Psoas muscle (tissue), 8 donors: ENCODE results near the gene POLR3B. TPM values are rescaled to one million over a fixed set of nuclear protein-coding genes. Genes with fewer than 3 reads are reported as not detected.

Experiments used
- ATAC-seq, 4 donors: fragments of 200-7000 bp; cut with Tn5 transposase; one replicate each; pipeline ENCODE4 v1.9.1; 2020; ENCODE audit warnings: moderate library complexity in 3 of 4, mild to moderate bottlenecking in 2 of 4
- DNase-seq, 2 donors: peaks; one replicate each; pipeline ENCODE4 v3.0.0-alpha.2; 2020
- H3K27ac ChIP-seq: fragments of 200-600 bp; one replicate; pipeline ENCODE4 v1.8.0; 2022
- H3K27me3 ChIP-seq, 3 donors: fragments of 200-600 bp in 1 of 3; one replicate each; pipeline versions ENCODE4 v1.6.1 to v1.8.0; 2013 to 2022; ENCODE audit warnings: low read length in 2 of 3, mild to moderate bottlenecking in 2 of 3, moderate library complexity in 1 of 3; ENCODE audit not compliant: insufficient read depth in 3 of 3
- H3K36me3 ChIP-seq, 2 donors: fragments of 200-600 bp in 1 of 2; one replicate each; pipeline versions ENCODE4 v1.6.1 to v1.8.0; 2013 to 2022; ENCODE audit warnings: low read depth in 1 of 2, mild to moderate bottlenecking in 1 of 2, moderate library complexity in 1 of 2; ENCODE audit not compliant: insufficient read depth in 1 of 2
- H3K4me1 ChIP-seq: fragments of 200-600 bp; one replicate; pipeline ENCODE4 v1.8.0; 2022
- H3K4me3 ChIP-seq: fragments of 200-600 bp; one replicate; pipeline ENCODE4 v1.8.0; 2022; ENCODE audit warnings: mild to moderate bottlenecking
- H3K9me3 ChIP-seq: fragments of 200-600 bp; one replicate; pipeline ENCODE4 v1.8.0; 2022
- CTCF ChIP-seq: fragments of 200-600 bp; IDR thresholded peaks from one replicate; pipeline ENCODE4 v1.8.0; 2022; ENCODE audit warnings: antibody characterized with exemption
- WGBS, 3 donors: extraction: QIAGEN DNeasy Blood & Tissue Kit; methylation state at CpG; one replicate each; pipeline versions ENCODE4 v1.1.6 to v1.1.7; 2013; 5-methylcytosine and 5-hydroxymethylcytosine counted together
- intact Hi-C, 2 donors: fragments of 100-400 bp; cut with DNase I; formaldehyde crosslinking; loops; one replicate each; pipeline versions ENCODE4 v1.11.0 to v1.14.2; 2022
- polyA plus RNA-seq, 3 donors: library from polyadenylated mRNA; stranded (reverse); fragments of 200-250 nt; gene quantifications; one replicate each; pipeline ENCODE4 v1.2.3, GENCODE V29; 2013
- total RNA-seq, 4 donors: library from RNA; stranded (reverse); fragmentation: NEBNext Ultra II Directional in 2 of 4; extraction: Animal tissue kit (Norgen Biotek cat#: 25700) in 2 of 4; gene quantifications; one replicate each; pipeline versions ENCODE4 v1.2.1 to v1.2.4, GENCODE V29; 2021 to 2023
- donor health status: healthy with polysubstance abuse.
- donor health status: DM: no; HTN: no; CAD: no; lungs with moderate emphysema.
- donor health status: Bipolar disorder and iron deficiency.
- donor health status: healthy.
- donor health status: DM: yes; HTN: yes; CAD: no.
- donor health status: DM: no; HTN: no; CAD: no.
- donor health status: DM: no; HTN: no; CAD: no.
- donor health status: DM: yes; HTN: yes; CAD: no.

POLR3B gene
- total and polyA plus RNA-seq, 7 donors = 3.6 to 14.0 (median 6.7) TPM

DNA sequence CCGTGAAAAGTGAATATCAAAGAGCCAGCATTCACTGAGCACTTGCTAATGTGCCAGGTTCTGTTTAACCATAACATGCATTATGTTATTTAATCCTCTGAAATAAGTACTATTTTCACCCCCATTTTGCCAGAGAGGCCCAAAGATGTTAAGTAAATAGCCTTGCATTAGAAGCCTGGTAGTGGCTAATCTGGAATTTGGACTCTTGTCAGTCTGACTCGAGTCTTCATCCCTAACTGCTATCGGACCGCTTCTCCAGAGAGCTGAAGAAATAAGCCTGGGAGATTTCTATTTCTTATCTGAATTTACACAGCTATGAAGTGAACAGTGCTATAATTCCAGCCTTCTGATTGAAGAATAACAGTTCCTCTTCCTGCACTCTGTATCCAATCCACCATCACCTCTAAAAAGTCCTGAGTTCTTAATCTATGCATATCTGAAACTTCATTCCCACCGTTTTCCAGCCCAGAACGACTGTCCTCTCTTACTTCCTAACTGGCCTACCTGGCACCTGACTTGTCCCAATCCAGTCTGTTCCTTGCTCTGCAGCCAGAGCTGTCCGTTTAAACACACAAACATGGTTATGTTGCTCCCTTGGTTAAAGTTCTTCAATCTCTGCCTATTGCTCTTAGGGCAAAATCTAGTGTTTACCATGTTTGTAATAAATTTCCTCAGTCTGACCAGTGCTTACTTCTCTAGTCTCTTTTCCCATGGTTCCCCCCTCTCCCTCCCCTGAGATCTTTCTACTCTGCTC is 2.3 kb downstream of the POLR3B start:
- no peaks in the 10 kb centered on the region for H3K27me3 ChIP-seq
- intact Hi-C loops = loop anchor here in 1 of 2 donors (5.0 kb wide), 1 partner anchor 53 kb away; no protein-coding TSS in a partner anchor
- no peak for TF ChIP-seq CTCF
- H3K4me1 ChIP-seq = peaks cover 14% of the 10 kb centered on the region
- no peaks in the 10 kb centered on the region for H3K9me3 ChIP-seq
- DNase-seq = no peak
- WGBS, 3 donors = 61 to 82% (median 63%) methylated on average over 7 of the region's 7 CpGs
- H3K27ac ChIP-seq = peak overlapping the region; percentile 96
- no peak for ATAC-seq
- peaks cover 4 to 11% of the 10 kb centered on the region in 2 donors for H3K36me3 ChIP-seq
- no peak overlapping the region for H3K4me3 ChIP-seq

DNA sequence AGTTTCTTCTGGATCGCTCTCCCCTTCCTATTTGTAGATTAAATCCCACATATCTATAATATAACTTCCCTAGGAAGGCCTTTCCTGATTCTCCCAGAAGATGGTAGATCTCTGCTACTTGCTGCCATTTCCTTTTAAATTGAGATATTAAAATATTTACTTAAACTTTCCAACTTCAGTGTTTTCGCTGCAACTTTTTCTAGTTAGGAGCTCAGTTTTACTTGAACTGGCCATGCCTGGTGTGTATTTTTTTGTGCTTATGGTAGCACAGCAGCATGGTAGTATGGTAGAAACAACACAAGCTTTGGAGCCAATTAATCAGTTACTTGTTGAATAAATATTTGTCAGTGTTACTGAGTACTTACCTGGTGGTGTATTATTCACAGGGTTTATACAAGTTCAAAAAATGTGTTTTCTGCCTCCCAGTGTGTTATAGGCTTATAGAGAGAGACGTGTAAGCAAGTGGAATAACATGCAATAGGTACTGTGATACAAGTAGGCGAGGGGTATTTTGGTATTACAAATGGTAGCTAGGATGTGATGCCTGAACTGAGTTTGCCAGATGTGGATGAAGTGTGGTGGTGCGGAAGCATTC is 2.9 kb downstream of the POLR3B start:
- no peak for ATAC-seq
- DNase-seq = no peak
- intact Hi-C loops = no loop called here
- H3K9me3 ChIP-seq = no peaks in the 10 kb centered on the region
- peaks cover 4 to 12% of the 10 kb centered on the region in 2 donors for H3K36me3 ChIP-seq
- H3K4me3 ChIP-seq = no peak overlapping the region
- peaks cover 14% of the 10 kb centered on the region for H3K4me1 ChIP-seq
- H3K27me3 ChIP-seq = no peaks in the 10 kb centered on the region
- H3K27ac ChIP-seq = no peak overlapping the region
- TF ChIP-seq CTCF = no peak
- WGBS, 3 donors = 96 to 98% (median 97%) methylated on average over 5 of the region's 5 CpGs

GRCh38 chr12:106362971-106363370 is 5.4 kb downstream of the POLR3B start:
- Histone ChIP-seq H3K9me3 (no peaks in the 10 kb centered on the region), H3K36me3 (peaks cover 4 to 34% of the 10 kb centered on the region in 2 donors), H3K27me3 (no peaks in the 10 kb centered on the region), H3K4me1 (peaks cover 6% of the 10 kb centered on the region), H3K27ac (no peak overlapping the region), H3K4me3 (no peak overlapping the region)
- ATAC-seq (no peak), DNase-seq (no peak)
- TF ChIP-seq CTCF = no peak
- 86 to 91% (median 90%) methylated on average over 4 of the region's 4 CpGs for WGBS, 3 donors
- intact Hi-C loops = no loop called here

DNA sequence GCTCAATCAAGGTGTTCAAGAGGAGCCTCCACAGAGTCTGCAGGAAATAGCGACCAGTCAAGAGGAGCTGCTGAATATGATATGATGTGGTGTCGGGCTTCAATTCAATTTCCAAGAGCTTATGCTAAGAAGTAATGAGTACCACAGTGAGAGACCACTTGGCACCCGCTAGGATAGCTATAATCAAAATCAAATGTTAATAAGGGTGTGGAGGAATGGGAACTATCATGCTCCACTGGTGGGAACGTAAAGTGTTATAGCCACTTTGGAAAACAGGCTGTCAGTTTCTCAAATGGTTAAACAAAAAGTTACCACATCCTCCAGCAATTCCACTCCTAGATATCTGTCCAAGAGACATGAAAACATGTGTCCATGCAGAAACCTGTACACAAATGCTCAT is 6.7 kb downstream of the POLR3B start:
- DNase-seq (no peak), ATAC-seq (no peak)
- TF ChIP-seq CTCF = no peak
- WGBS, 3 donors = 94 to 97% (median 95%) methylated on average over 4 of the region's 4 CpGs
- H3K36me3 ChIP-seq = peaks cover 4 to 41% of the 10 kb centered on the region in 2 donors
- H3K27ac ChIP-seq = no peak overlapping the region
- no peaks in the 10 kb centered on the region for H3K4me1 ChIP-seq
- no peaks in the 10 kb centered on the region for H3K27me3 ChIP-seq
- H3K4me3 ChIP-seq = no peak overlapping the region
- intact Hi-C loops = no loop called here
- no peaks in the 10 kb centered on the region for H3K9me3 ChIP-seq
